ENCODE measurements around the gene MFAP2. TPM values are rescaled to one million over a fixed set of nuclear protein-coding genes. Genes with fewer than 3 reads are reported as not detected.

MFAP2 gene
- total and polyA plus RNA-seq, 8 donors: 4.6 to 19.5 (median 8.7) TPM

DNA sequence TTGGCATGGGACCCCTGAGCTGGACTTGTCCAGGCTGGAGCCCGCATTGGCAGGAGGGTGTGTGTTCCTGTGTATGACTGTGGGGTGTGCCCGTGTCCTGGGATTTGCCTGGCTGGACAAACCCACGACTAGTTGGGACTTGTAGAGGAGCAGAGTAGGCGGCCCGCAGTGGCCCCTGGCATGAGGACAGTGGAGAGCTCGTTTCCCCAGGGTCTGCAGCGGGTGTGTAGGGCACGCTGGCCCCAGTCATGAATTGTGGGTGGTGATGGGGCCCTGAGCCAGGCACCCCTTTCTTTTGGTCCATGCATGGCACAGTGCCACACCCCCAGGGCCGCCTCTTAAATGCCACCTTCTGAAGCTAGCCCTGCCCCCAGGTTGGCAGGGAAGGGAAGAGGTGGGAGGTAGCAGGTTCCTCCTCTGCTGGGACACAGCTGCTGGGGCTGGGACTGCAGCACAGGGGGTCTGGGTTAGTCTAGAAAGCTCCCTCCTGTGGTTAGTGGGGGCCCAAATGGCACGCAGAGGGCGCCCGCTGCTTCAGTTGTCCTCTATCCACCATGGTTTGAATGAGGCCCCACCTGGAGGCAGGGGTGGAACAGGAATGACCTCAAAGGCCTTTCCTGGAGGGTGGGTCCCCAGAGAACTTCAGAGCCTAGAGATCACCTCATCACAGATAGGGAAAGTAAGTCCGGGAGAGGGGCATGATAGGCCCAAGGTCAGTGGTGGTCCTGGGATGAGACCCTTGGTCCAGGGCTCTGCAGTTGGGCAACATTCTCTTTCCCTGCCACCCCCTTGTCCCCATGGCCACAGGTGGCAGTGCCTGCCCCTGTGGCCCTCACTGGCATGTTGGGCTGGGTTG lies 54.6 kb downstream of the MFAP2 start:
- H3K4me3 ChIP-seq: no peak overlapping the region
- DNase-seq: peak in 2 of 6 donors; percentile 50 to 76
- 90 to 93% methylated on average over 13 of the region's 13 CpGs for WGBS, 2 donors
- no peak for FAIRE-seq
- intact Hi-C loops (cut with DNase I): no loop called here
- no peak overlapping the region for H3K27ac ChIP-seq
- no peak for ATAC-seq
- peaks cover 4 to 10% (median 8%) of the 10 kb centered on the region in 3 donors for H3K4me1 ChIP-seq
- TF ChIP-seq, protein P1, sequence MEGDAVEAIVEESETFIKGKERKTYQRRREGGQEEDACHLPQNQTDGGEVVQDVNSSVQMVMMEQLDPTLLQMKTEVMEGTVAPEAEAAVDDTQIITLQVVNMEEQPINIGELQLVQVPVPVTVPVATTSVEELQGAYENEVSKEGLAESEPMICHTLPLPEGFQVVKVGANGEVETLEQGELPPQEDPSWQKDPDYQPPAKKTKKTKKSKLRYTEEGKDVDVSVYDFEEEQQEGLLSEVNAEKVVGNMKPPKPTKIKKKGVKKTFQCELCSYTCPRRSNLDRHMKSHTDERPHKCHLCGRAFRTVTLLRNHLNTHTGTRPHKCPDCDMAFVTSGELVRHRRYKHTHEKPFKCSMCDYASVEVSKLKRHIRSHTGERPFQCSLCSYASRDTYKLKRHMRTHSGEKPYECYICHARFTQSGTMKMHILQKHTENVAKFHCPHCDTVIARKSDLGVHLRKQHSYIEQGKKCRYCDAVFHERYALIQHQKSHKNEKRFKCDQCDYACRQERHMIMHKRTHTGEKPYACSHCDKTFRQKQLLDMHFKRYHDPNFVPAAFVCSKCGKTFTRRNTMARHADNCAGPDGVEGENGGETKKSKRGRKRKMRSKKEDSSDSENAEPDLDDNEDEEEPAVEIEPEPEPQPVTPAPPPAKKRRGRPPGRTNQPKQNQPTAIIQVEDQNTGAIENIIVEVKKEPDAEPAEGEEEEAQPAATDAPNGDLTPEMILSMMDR (IDR thresholded peaks at IDR 0.05): no peak
- no peaks in the 10 kb centered on the region for H3K9me3 ChIP-seq
- H3K27me3 ChIP-seq: no peaks in the 10 kb centered on the region
- no peaks in the 10 kb centered on the region for H3K36me3 ChIP-seq

DNA sequence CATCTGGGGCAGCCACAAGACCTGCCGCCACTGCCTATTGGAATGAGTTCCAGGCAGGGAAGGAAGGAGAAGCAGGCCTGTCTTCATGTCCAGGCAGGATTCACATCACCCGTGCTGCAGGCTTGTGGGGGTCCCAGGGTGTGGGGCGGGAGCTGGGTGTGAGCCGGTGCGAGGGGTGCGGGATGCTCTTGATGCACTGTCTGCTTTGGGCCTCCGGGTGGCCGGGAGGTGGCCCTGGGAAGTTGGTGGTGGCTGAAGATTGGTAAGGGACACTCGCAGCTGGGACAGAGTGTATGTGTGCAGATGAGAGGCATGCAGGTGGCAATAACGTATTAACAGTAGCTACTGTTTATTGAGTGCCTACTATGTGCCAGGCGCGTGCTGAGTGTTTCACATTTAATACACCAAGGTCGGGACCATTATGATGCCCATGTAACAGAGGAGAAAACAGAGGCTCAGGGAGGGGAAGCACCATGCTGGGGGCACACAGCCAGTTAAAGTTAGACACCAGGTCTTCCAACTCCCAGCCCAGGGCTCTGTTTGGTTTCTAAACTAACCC lies 55.4 kb downstream of the MFAP2 start:
- intact Hi-C loops (cut with DNase I): no loop called here
- no peaks in the 10 kb centered on the region for H3K9me3 ChIP-seq
- peaks cover 4 to 11% (median 8%) of the 10 kb centered on the region in 3 donors for H3K4me1 ChIP-seq
- no peak overlapping the region for H3K4me3 ChIP-seq
- H3K27ac ChIP-seq: no peak overlapping the region
- H3K36me3 ChIP-seq: no peaks in the 10 kb centered on the region
- no peak for ATAC-seq
- no peaks in the 10 kb centered on the region for H3K27me3 ChIP-seq
- peak in 3 of 6 donors; percentile 27 to 74 (median 28) for DNase-seq
- WGBS, 2 donors: 93% methylated on average over 13 of the region's 13 CpGs
- FAIRE-seq: no peak
- TF ChIP-seq, protein P1 (IDR thresholded peaks at IDR 0.05): no peak

Other genes with a start within 250 kb of the MFAP2 start
- 1,000 to 10,000 TPM in 4 of 6 donors, 100 to 1,000 TPM in 2; 687 to 5,169 (median 2,340) TPM for gene RNU1-4, start 240.1 kb downstream of the MFAP2 start, total RNA-seq
- not detected for gene RNU1-4, start 240.1 kb downstream of the MFAP2 start, polyA plus RNA-seq
- gene RNU1-2, start 84.6 kb downstream of the MFAP2 start, total RNA-seq: 1,000 to 10,000 TPM in 4 of 6 donors, 100 to 1,000 TPM in 2; 687 to 5,169 (median 2,340) TPM
- not detected for gene RNU1-2, start 84.6 kb downstream of the MFAP2 start, polyA plus RNA-seq
- 10 to 100 TPM in 5 of 6 donors, 1 to 10 TPM in 1; 8.1 to 18.3 (median 13.6) TPM for gene CROCC, start 58.7 kb downstream of the MFAP2 start, total RNA-seq
- gene CROCC, start 58.7 kb downstream of the MFAP2 start, polyA plus RNA-seq: 100 to 1,000 TPM in 1 of 2 donors, 10 to 100 TPM in 1; 52.6 to 101 TPM
- gene ATP13A2, start 31.3 kb upstream of the MFAP2 start, total RNA-seq: 10 to 100 TPM; 44.0 to 64.1 (median 52.6) TPM
- gene ATP13A2, start 31.3 kb upstream of the MFAP2 start, polyA plus RNA-seq: 10 to 100 TPM; 33.2 to 38.0 TPM
- 10 to 100 TPM; 37.5 to 50.7 (median 44.7) TPM for gene SDHB, start 73.4 kb upstream of the MFAP2 start, total RNA-seq
- gene SDHB, start 73.4 kb upstream of the MFAP2 start, polyA plus RNA-seq: 10 to 100 TPM; 28.5 to 50.8 TPM
- gene PADI2, start 138.8 kb upstream of the MFAP2 start, total RNA-seq: 1 to 10 TPM in 3 of 6 donors, under 1 TPM in 3; 0.42 to 10.0 (median 1.1) TPM
- under 1 TPM; 0.54 to 0.80 TPM for gene PADI2, start 138.8 kb upstream of the MFAP2 start, polyA plus RNA-seq
- gene PADI1, start 224.5 kb upstream of the MFAP2 start, total RNA-seq: not detected
- gene PADI1, start 224.5 kb upstream of the MFAP2 start, polyA plus RNA-seq: under 1 TPM in 1 of 2 donors, not detected in 1; 0.23 TPM

Data from pancreas (tissue), 10 donors.